Myocyte (in vitro differentiated cells): ENCODE measurements around the gene FAF1. TPM values are rescaled to one million over a fixed set of nuclear protein-coding genes. Genes with fewer than 3 reads are reported as not detected.

Source experiments
- DNase-seq: peaks from one replicate; pipeline ENCODE4 v3.0.0-alpha.2; 2012; ENCODE audit warnings: low read depth
- total RNA-seq: library from RNA; depleted of rRNA; stranded (reverse); fragments of >200 nt; gene quantifications from 2 replicates; pipeline ENCODE4 v1.2.3, GENCODE V29; 2014

Gene FAF1
- total RNA-seq, 1 donor from 2014 or later: 60.2 TPM

GRCh38 chr1:50703240-50703639 is 256.8 kb downstream of the FAF1 start:
- no peak for DNase-seq

DNA sequence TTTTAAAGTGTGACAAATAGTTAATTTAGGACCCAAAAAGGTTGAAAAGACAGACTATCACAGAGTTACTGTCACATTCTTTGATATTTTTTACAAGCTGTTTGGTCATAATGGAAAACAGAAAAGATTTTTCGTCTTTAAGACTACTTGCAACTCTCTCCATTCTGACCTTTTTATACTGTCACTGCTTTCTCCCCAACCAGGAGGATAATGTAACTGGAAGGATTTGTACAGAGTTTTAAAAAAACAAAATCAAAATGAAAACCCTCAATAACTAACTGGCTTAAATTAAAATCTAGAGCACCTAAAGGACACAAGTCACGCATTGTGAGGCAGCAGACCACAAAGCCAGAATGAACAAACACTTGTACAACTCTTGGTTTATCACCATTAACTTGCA is 257.7 kb downstream of the FAF1 start:
- DNase-seq: no peak

DNA sequence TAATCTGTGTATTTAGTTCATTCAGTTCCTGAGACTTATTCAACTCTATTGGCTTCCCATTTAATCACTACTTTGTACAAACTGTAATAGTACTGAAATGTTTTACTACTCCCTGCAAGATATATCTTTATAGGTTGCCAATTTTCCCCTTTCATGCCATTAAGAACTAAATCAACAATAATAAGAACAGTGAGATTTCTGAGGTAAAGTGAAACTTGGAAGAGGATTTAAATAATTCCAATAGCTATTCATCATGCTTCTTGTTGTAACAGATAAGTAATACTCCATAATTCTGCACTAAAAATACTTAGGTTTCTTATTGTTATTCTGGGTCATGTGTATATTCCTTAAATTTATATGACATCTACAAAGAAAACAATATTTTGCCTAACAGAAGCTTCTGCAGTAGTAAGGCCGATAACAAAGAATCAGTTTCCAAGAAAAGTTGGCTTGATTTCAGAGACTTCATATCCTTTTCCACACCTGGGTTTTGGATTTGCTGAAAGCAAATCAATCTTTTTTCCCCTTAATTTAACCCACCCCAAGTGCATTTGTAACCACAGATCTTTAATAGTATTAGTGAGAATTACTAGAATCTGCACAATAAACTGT is 258.3 kb downstream of the FAF1 start:
- no peak for DNase-seq

- no peak for DNase-seq
These were observed 259.4 kb downstream of the FAF1 start for GRCh38 chr1:50700621-50701020.

DNA sequence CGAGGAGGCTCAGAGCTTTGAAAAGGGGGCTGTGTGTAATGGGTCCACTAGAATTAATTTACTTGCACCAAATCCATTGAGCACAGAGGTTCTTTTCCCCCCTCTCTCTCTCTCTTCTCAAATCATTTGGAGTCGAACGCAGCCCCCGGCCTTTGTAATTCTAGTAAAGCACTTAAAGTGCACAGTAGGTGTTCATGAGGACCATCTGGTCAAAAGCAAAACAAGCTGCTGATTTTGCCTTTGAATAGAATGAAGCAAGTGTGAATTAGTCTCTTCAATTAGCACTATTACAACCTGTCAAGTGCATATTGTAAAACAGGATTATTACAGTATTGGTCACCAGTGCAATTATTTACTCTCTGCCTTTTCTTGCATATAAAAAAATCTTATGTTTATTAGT is 259.9 kb downstream of the FAF1 start:
- no peak for DNase-seq

- DNase-seq: no peak
These were observed 260.3 kb downstream of the FAF1 start for GRCh38 chr1:50699795-50700194.

GRCh38 chr1:50697440-50698421 is 262.3 kb downstream of the FAF1 start:
- peak; percentile 5 for DNase-seq

DNA sequence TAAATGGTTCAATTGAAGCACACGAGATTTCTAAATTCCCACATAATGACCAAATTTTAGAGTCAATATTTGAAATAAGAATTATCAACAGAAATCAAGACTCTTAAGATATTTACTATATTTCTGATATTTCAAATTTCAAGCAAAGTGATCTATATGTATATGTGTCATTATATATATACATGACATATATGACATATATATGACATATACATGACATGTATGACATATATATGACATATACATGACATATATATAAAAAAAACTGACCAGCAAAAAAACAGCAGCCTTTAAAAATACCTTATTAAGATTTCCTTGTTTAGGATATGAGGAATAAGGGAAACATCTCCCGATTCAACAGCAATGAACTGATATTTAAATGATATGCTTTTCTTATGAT is 266.2 kb downstream of the FAF1 start:
- no peak for DNase-seq

GRCh38 chr1:50684185-50684584 is 275.9 kb downstream of the FAF1 start:
- no peak for DNase-seq

- no peak for DNase-seq
These were observed 278.1 kb downstream of the FAF1 start for GRCh38 chr1:50681931-50682330.

- no peak for DNase-seq
These were observed 292.2 kb downstream of the FAF1 start for GRCh38 chr1:50667710-50668356.

GRCh38 chr1:50667272-50667671 is 292.8 kb downstream of the FAF1 start:
- DNase-seq: no peak

DNA sequence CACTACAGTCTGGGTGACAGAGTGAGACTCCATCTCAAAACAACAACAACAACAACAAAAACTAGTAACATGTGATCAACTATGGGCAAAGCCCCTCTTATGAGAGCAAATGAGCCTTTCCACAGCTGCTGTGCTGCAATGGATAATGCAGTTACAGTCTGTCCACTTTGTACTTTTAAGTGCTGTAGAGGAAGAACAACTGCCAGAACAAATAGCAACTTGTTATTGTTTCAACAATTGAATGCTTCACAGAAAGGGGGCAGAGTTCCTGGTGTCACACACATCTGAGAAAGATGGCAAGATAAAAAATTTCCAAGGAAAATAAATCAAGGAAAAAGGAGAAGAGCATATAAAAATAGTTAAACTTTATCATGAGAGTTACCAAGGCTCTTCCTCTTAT is 293.2 kb downstream of the FAF1 start:
- no peak for DNase-seq

DNA sequence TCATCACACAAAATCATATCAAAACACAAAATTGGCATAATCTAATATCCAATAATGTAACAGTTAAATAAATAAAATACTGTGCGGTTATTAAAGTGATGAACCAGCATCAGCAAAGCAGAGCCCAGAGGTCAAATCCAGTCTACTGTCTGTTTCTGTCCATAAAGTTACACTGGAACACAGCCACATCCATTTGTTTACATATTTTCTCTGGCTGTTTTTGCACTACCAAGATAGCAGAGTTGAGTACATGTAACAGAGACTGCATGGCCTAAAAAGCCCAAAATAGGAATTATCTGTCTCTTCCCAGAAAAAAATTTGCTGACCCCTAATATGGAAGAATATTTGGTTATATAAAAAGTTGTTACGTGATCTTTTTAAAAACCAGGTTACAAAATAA is 294.7 kb downstream of the FAF1 start:
- peak; percentile 18 for DNase-seq

DNA sequence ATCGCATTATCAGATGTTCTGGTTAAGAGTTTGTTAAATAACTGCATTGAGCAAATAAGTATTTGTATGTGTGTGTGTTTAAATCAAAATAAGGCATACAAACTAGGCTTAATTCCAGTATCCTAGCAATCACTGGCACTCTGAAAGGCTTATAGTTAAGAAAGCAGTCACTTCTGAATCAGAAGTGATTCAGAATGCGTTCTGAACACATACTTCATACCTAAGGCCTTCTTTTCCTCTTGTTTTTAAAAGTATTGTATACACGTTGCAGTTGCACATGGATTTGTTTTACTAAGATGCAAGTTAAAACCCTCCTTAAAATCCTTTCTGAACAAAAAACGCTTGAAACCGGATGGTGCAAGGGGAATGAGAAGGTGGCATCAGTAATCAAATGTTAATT is 298.4 kb downstream of the FAF1 start:
- DNase-seq: no peak

- no peak for DNase-seq
These were observed 300.9 kb downstream of the FAF1 start for GRCh38 chr1:50659107-50659662.

DNA sequence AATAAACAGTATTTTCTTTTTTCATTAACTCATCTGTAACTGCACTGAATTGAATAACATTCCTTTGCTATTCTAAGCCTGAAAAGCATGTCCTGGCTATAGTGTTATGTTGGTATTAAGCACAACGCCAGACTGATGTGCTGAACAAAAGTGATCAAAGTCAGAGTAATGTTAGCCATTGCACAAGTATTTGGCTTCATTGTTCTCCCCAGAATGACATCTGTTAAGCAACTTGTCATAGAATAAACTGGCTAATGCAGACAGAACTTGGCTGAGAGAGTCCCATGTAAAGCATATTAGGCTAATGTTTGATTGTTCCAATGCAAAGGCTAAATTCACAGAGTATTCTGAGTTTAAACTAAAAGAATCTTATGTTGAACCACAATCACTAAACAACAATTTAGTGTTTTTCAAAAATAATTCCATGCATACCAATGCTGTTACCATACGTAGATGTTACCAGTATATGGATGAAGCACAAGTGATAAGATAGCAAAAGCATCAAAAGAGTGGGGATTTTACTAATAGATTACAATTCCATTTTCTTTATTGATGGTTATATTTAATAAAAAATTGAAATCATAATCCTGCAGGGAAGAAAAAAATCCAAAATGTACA is 301.5 kb downstream of the FAF1 start:
- DNase-seq: peak; percentile 13

DNA sequence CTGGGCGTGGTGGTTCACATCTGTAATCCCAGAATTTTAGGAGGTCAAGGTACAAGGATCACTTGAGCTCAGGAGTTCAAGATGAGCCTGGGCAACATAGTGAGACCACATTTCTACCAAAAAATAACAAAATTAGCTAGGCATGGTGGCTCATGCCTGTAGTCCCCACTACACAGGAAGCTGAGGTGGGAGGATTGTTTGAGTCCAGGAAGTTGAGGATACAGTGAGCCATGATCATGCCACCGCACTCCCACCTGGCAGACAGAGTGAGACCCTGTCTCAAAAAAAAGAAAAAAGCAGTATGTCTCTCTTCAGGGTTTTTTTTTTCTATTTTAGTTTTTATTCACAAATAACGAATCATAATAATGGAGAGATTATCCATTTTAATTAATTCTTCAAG is 303.1 kb downstream of the FAF1 start:
- no peak for DNase-seq

- no peak for DNase-seq
These were observed 308.4 kb downstream of the FAF1 start for GRCh38 chr1:50651476-50652263.

GRCh38 chr1:50646526-50646925 is 313.5 kb downstream of the FAF1 start:
- no peak for DNase-seq

DNA sequence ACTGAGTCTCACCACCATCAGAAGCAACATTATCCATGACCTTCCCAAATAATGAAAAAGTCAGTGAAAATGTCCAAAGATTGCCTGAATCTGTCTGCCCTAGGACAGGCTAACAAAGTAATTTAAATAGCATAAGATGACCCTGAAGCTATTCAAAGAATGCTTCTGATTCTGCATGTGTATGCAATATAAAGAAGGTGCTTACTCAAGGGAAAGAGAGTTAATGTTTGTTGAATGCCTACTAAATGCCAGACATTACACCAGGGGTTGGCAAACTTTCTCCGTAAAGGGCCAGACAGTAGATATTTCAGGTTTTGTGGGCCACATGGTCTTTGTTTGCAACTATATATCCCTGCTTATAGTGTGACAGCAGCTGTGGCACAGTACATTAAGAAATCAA is 314.9 kb downstream of the FAF1 start:
- DNase-seq: no peak
